ENCODE data around the gene TIFAB.

TIFAB gene

DNA sequence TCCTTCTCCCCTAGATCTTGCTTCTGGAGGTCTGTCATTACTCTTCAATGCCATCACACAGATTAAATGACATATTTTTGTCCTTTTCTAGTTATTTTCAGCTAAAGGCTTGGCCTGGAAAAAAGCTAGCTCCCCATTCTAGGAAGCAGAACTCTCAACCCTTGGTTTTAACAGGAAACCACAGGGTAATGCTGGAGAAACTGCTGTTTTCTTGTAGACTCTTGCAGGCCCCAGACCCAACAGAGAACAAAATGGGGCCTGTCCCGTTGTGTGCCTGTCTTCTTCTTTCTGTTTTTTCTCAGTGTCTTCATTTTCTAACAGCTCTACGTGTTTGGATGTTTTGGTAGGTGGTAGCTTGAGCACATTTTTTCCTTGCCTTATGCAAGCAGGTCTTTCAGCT is 26.5 kb downstream of the TIFAB start:
- no peak for DNase-seq (ENCODE audit: low read depth in 2 of 2)

DNA sequence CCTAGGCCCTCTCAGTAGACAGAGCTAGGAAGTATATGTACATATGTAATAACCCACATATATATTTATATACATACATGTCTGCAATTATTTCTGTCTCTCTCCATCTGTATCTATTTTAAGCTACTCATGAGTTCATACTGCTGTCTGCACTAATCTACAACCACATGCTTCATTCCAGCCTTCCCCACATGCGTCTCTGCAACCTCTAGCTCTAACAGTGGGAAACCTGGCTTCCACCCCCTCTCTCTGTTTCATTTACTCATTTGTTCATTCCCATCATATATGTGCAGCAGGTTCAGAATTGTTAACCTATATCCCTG is 28.3 kb downstream of the TIFAB start:
- no peak for DNase-seq (ENCODE audit: low read depth in 2 of 2)

- DNase-seq (ENCODE audit: low read depth in 2 of 2): no peak
These were observed 28.9 kb downstream of the TIFAB start for GRCh38 chr5:135423146-135423845.

DNA sequence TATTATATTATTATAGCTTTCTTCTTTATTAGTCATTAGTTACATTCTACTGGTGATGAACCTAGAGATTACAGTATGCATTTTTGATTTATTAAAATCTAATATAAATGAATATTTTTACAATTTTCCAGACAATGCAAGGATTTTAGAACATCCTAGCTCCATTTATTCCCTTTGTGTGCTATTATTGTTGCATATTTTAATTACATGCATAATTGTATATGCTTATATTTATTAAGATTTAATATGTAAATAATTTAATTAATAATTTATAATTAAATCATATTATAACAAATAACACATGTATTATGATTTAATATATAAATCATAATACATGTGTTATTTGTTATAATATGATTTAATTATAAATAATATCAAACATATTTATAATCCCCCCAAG is 29.7 kb downstream of the TIFAB start:
- DNase-seq (ENCODE audit: low read depth in 2 of 2): no peak

DNA sequence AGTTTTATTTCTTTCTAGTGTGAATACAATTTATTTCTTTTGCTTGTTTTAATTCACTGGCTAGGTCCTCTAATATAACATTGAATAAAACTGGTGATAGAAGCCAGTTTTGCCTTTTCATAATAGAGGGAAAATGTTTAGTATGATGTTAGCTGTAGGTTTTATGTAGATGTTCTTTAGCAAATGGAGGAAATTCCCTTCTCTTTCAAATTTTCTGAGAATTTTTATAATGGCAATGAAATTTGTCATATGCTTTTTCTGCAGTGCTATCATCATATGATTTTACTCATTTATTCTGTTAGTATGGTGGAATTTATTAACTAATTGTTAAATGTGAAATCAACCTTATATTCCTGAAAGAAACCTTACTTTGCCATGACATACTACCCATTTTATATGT is 35.1 kb downstream of the TIFAB start:
- no peak for DNase-seq (ENCODE audit: low read depth in 2 of 2)

DNA sequence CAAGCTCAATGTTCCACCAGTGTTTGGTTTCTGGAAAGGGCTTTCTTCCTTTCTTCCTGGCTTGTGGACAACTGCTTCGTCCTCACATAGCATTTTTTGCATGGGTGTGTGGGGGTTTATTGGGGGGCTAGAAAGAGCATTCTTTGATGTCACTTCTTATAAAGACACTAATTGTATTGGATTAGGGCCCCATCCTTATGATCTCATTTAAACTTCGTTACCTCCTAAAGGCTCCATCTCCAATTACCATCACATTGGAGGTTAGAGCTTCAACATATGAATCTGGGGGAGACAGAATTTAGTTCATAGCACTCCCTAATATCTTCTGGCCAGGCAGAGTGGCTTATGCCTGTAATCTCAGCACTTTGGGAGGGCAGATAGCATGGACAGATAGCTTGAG is 47.1 kb downstream of the TIFAB start:
- no peak for DNase-seq (ENCODE audit: low read depth in 2 of 2)

DNA sequence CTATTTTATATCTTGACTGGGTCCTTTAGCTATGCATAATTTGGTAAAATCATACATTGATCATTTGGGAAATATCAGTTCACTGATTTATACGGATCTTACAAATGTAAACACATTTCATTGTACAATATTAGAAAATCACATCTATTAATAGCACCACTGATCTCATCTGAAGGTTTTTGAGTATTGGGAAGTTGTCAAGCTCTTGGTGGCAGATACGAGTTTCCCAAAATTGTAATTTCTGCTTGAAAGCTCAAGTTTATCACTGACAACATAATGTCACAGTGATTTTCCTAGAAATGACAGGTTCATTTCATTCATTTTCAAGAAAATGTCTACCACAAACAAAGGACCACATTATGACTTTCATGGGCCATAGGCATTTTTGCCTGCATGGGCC is 50.1 kb downstream of the TIFAB start:
- DNase-seq (ENCODE audit: low read depth in 2 of 2): no peak

GRCh38 chr5:135400866-135401265 is 51.3 kb downstream of the TIFAB start:
- no peak for DNase-seq (ENCODE audit: low read depth in 2 of 2)

GRCh38 chr5:135399794-135400542 is 52.2 kb downstream of the TIFAB start:
- no peak for DNase-seq (ENCODE audit: low read depth in 2 of 2)

DNA sequence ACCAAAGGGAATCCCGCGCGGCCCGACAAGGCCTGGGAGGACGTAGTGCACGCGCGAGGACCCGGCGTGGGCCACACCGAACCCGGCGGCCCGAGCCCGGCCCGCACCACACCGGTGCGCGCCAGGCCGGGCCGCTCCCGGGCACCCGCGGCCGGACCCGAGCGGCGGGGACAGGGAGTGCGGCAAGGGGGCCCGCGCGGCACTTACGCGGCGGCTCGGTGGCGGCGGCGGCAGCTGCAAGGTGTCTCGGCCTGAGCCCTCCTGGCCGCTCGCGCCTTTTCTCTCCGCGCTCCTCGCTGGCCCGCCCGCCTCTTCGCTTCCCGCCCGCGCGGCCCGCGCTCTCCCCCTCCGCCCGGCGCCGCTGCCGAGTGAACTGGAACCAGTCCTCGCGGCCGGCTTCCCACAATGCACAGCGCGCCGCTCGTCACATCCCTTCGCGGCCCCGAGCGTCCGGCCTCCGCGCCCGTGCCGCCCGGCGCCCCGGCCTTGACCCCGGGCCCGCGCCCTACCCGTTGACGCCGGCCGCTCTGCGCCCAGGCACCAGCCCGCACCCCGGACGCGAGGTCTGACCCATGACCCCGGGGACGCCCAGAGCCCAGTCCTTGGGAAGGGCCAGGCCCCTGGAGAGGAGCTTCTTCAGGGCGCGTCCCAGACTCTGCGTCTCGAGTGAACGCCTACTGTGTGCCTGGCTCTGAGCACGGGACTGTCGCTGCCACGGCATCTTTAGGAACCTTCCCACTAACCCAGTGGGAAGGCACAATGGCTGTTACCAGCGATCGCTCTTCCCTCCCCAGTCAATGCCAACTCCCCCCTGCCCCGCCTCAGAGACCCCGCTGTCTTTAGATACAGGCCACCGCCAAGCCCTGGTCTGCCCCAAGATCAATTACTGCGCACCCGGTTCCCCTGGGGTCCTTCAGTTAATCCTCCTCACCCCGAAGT is 53.0 kb downstream of the TIFAB start, which contains the start of gene MACROH2A1:
Gene MACROH2A1 (minus strand): TSS at position 377 of the 939 bp plus-strand sequence. CDS start 10,138 bp downstream, outside the sequence.
- peak; percentile 70 to 77 for DNase-seq (ENCODE audit: low read depth in 2 of 2)

GRCh38 chr5:135398160-135398854 is 53.8 kb downstream of the TIFAB start:
- DNase-seq (ENCODE audit: low read depth in 2 of 2): peak; percentile 18 to 43
